Measurements from ENCODE around the gene CD46.
"Not testable (repeated sequence)": the region's sequence is repeated elsewhere in the genome, so short reads cannot be mapped to it uniquely, and the experiment has no call there.

Gene CD46

DNA sequence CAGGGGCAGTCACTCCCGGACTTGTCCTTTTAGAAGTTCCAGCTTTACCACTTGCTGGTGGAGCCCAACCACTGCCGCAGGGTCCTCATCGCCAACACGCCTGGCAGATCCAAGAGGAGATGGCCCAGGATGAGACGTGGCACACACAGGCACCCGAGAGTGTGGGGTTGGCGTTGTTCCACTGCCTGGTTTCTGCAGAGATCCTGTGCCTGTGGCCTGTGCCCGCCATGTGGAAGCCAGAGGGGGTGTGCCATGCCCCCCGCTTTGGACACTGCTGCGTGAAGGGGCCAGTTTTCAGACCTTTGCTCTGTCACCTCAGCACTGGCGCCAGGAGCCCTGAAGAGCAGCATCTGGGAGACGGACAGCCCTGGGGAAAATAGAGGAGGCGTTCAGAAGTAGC is 10.8 kb downstream of the CD46 start:
- DNase-seq (ENCODE audit: extremely low read depth, insufficient read length): no peak
- TF ChIP-seq CTCF (IDR thresholded peaks at IDR 0.05; ENCODE audit: insufficient read depth, low read length, poor library complexity, severe bottlenecking): no peak
- Histone ChIP-seq H3K36me3 (ENCODE audit: control insufficient read depth, insufficient read depth, low read length) (peaks cover 17% of the 10 kb centered on the region), H3K27me3 (replicated peaks; ENCODE audit: control insufficient read depth, insufficient read depth, low read length) (no peaks in the 10 kb centered on the region), H3K4me3 (replicated peaks; ENCODE audit: low read depth, low read length) (no peak overlapping the region)

DNA sequence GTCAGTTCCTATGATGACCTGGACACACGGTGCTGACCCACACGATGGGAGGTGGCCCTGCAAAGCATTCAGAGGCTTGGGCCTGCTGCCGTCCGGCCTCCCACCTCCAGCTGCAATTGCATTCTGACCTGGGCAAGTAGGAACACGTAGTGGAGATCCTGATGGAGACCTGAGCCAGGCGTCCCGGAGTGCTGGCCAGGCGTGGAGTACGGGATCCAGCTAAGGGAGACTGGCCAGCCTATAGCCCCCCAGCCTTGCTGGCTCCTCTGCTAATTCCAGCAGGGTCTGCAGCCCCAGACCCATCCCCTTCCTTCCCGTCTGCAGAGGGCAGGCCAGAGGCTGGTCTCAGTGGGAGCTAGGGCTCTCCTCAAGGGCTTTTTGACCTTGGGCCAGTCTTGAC is 11.2 kb downstream of the CD46 start:
- Histone ChIP-seq H3K36me3 (ENCODE audit: control insufficient read depth, insufficient read depth, low read length) (peaks cover 17% of the 10 kb centered on the region), H3K27me3 (replicated peaks; ENCODE audit: control insufficient read depth, insufficient read depth, low read length) (no peaks in the 10 kb centered on the region), H3K4me3 (replicated peaks; ENCODE audit: low read depth, low read length) (no peak overlapping the region)
- TF ChIP-seq CTCF (IDR thresholded peaks at IDR 0.05; ENCODE audit: insufficient read depth, low read length, poor library complexity, severe bottlenecking): no peak
- no peak for DNase-seq (ENCODE audit: extremely low read depth, insufficient read length)

DNA sequence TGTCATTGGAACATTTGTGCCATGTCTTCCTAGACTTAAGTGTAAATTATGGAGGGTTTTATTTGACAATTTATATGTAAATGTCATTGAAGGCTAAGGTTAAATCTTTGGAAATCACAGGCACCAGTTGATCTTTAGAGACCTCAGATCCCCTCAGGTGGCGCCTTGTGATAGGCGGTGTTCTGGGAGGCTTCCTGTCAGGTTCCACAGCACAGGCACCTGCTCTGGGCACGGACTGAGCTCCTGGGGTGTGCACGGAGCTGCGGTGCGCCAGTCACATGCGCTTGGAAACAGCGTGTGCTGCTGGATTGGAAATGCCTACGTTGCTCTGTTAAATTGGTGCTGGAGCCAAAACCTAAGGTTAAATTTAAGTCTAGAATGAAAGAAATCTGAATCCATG is 12.1 kb downstream of the CD46 start:
- no peak for TF ChIP-seq CTCF (IDR thresholded peaks at IDR 0.05; ENCODE audit: insufficient read depth, low read length, poor library complexity, severe bottlenecking)
- Histone ChIP-seq H3K27me3 (replicated peaks; ENCODE audit: control insufficient read depth, insufficient read depth, low read length) (no peaks in the 10 kb centered on the region), H3K4me3 (replicated peaks; ENCODE audit: low read depth, low read length) (no peak overlapping the region), H3K36me3 (ENCODE audit: control insufficient read depth, insufficient read depth, low read length) (peaks cover 15% of the 10 kb centered on the region)
- no peak for DNase-seq (ENCODE audit: extremely low read depth, insufficient read length)

- no peak for TF ChIP-seq CTCF (IDR thresholded peaks at IDR 0.05; ENCODE audit: insufficient read depth, low read length, poor library complexity, severe bottlenecking)
- DNase-seq (ENCODE audit: extremely low read depth, insufficient read length): no peak
- no peak overlapping the region for H3K4me3 ChIP-seq (replicated peaks; ENCODE audit: low read depth, low read length)
- H3K27me3 ChIP-seq (replicated peaks; ENCODE audit: control insufficient read depth, insufficient read depth, low read length): no peaks in the 10 kb centered on the region
- H3K36me3 ChIP-seq (ENCODE audit: control insufficient read depth, insufficient read depth, low read length): peaks cover 13% of the 10 kb centered on the region
Observed at GRCh38 chr1:207766569-207766968, 14.7 kb downstream of the CD46 start.

- DNase-seq (ENCODE audit: extremely low read depth, insufficient read length); H3K27me3 ChIP-seq (replicated peaks; ENCODE audit: control insufficient read depth, insufficient read depth, low read length); H3K4me3 ChIP-seq (replicated peaks; ENCODE audit: low read depth, low read length); H3K36me3 ChIP-seq (ENCODE audit: control insufficient read depth, insufficient read depth, low read length): not testable (repeated sequence)
Observed at GRCh38 chr1:207770514-207770913, 18.7 kb downstream of the CD46 start.

DNA sequence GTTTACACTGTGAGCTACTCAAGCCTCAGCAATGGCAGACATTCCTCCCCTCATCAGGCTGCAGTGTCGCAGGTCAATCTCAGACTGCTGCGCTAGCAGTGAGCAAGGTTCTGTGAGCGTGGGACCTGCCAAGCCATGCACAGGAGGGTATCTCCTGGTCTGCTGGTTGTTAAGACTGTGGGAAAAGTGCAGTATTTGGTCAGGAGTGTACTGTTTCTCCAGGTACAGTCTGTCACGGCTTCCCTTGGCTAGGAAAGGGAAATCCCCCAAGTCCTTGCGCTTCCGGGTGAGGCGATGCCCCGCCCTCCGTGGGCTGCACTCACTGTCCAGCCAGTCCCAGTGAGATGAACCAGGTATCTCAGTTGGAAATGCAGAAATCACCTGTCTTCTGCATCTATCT is 24.2 kb downstream of the CD46 start:
- not testable (repeated sequence) for DNase-seq (ENCODE audit: extremely low read depth, insufficient read length); H3K36me3 ChIP-seq (ENCODE audit: control insufficient read depth, insufficient read depth, low read length); H3K4me3 ChIP-seq (replicated peaks; ENCODE audit: low read depth, low read length); H3K27me3 ChIP-seq (replicated peaks; ENCODE audit: control insufficient read depth, insufficient read depth, low read length)

DNA sequence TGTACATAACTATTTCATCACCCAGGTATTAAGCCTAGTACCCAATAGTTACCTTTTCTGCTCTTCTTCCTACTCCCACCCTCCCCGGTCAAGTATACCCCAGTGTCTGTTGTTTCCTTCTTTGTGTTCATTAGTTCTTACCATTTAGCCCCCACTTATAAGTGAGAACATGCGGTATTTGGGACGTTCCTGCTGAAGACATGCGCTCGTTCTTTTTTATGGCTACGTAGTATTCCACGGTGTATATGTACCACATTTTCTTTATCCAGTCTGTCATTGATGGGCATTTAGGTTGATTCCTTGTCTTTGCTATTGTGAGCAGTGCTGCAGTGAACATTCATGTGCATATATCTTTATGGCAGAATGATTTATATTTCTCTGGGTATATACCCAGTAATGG is 25.6 kb downstream of the CD46 start:
- H3K27me3 ChIP-seq (replicated peaks; ENCODE audit: control insufficient read depth, insufficient read depth, low read length); H3K36me3 ChIP-seq (ENCODE audit: control insufficient read depth, insufficient read depth, low read length); H3K4me3 ChIP-seq (replicated peaks; ENCODE audit: low read depth, low read length); DNase-seq (ENCODE audit: extremely low read depth, insufficient read length): not testable (repeated sequence)
